Measurements from ENCODE around the gene SHH. TPM values are rescaled to one million over a fixed set of nuclear protein-coding genes. Genes with fewer than 3 reads are reported as not detected.

The SHH gene
- total RNA-seq, result not detected

GRCh38 chr7:155811895-155812761 lies at the start of gene SHH:
Gene SHH (minus strand): TSS chr7:155812463. CDS start chr7:155812122, 341 bp downstream.
- no peaks in the 10 kb centered on the region for H3K36me3 ChIP-seq
- H3K9me3 ChIP-seq, result peaks cover 0 to under 1% (median under 1%) of the 10 kb centered on the region in 3 donors
- no peak within 1 kb of the TSS for H3K27ac ChIP-seq
- H3K4me1 ChIP-seq, result peaks cover 13 to 49% (median 27%) of the 10 kb centered on the region in 3 donors
- TF ChIP-seq CTCF (IDR thresholded peaks at IDR 0.05) (no peak), POLR2A (IDR thresholded peaks at IDR 0.05) (no peak)
- H3K27me3 ChIP-seq, result peaks cover 23 to 100% (median 51%) of the 10 kb centered on the region in 4 donors
- WGBS, 2 donors, result 1 to 7% methylated on average over 29 to 41 of the region's 53 CpGs
- peak within 1 kb of the TSS in 2 of 4 donors; percentile 6 to 21 for H3K4me3 ChIP-seq
- DNase-seq, result no peak
- intact Hi-C loops (cut with DNase I), result no loop called here

GRCh38 chr7:155861480-155861868 lies 49.2 kb upstream of the SHH start:
- Histone ChIP-seq H3K36me3 (no peaks in the 10 kb centered on the region), H3K4me3 (no peak overlapping the region), H3K27me3 (peaks cover 0 to 75% (median 0%) of the 10 kb centered on the region in 4 donors), H3K4me1 (peaks cover 0 to 22% (median 7%) of the 10 kb centered on the region in 3 donors), H3K27ac (no peak overlapping the region), H3K9me3 (no peaks in the 10 kb centered on the region)
- TF ChIP-seq POLR2A (IDR thresholded peaks at IDR 0.05), result no peak
- no peak for TF ChIP-seq CTCF (IDR thresholded peaks at IDR 0.05)
- 14 to 50% methylated on average over 11 of the region's 11 CpGs for WGBS, 2 donors
- intact Hi-C loops (cut with DNase I), result no loop called here
- DNase-seq, result no peak

- Histone ChIP-seq H3K4me3 (no peak overlapping the region), H3K36me3 (no peaks in the 10 kb centered on the region), H3K27ac (no peak overlapping the region), H3K27me3 (peaks cover 0 to 71% (median 0%) of the 10 kb centered on the region in 4 donors), H3K4me1 (peaks cover 0 to 22% (median 7%) of the 10 kb centered on the region in 3 donors), H3K9me3 (no peaks in the 10 kb centered on the region)
- DNase-seq, result no peak
- WGBS, 2 donors, result 10 to 31% methylated on average over 3 to 9 of the region's 11 CpGs
- no peak for TF ChIP-seq CTCF (IDR thresholded peaks at IDR 0.05)
- no peak for TF ChIP-seq POLR2A (IDR thresholded peaks at IDR 0.05)
- intact Hi-C loops (cut with DNase I), result no loop called here
These were observed 48.7 kb upstream of the SHH start for GRCh38 chr7:155860840-155861479.

GRCh38 chr7:155860461-155860839 lies 48.2 kb upstream of the SHH start:
- TF ChIP-seq POLR2A (IDR thresholded peaks at IDR 0.05) (no peak), CTCF (IDR thresholded peaks at IDR 0.05) (no peak)
- Histone ChIP-seq H3K9me3 (no peaks in the 10 kb centered on the region), H3K4me1 (peaks cover 0 to 22% (median 7%) of the 10 kb centered on the region in 3 donors), H3K27me3 (peaks cover 0 to 66% (median 0%) of the 10 kb centered on the region in 4 donors), H3K4me3 (no peak overlapping the region), H3K27ac (no peak overlapping the region), H3K36me3 (no peaks in the 10 kb centered on the region)
- no peak for DNase-seq
- intact Hi-C loops (cut with DNase I), result no loop called here
- 69 to 83% methylated on average over 2 of the region's 4 CpGs for WGBS, 2 donors

- peaks cover 0 to 22% (median 7%) of the 10 kb centered on the region in 3 donors for H3K4me1 ChIP-seq
- intact Hi-C loops (cut with DNase I), result no loop called here
- no peak overlapping the region for H3K27ac ChIP-seq
- 28 to 64% methylated on average over 3 of the region's 3 CpGs for WGBS, 2 donors
- no peaks in the 10 kb centered on the region for H3K36me3 ChIP-seq
- peaks cover 0 to 52% (median 0%) of the 10 kb centered on the region in 4 donors for H3K27me3 ChIP-seq
- DNase-seq, result no peak
- peaks cover 0 to 6% (median 3%) of the 10 kb centered on the region in 3 donors for H3K9me3 ChIP-seq
- no peak for TF ChIP-seq CTCF (IDR thresholded peaks at IDR 0.05)
- no peak for TF ChIP-seq POLR2A (IDR thresholded peaks at IDR 0.05)
- no peak overlapping the region for H3K4me3 ChIP-seq
These were observed 46.3 kb upstream of the SHH start for GRCh38 chr7:155858521-155859061.
